GM21786 (cell line): Measurements from ENCODE around the gene JAM3.
"Not testable (repeated sequence)": the region's sequence is repeated elsewhere in the genome, so short reads cannot be mapped to it uniquely, and the experiment has no call there.

Experiments
- ATAC-seq: cut with Tn5 transposase; IDR thresholded peaks from one replicate; pipeline ENCODE4 v1.9.1; 2021; ENCODE audit not compliant: unreplicated experiment

The JAM3 gene

DNA sequence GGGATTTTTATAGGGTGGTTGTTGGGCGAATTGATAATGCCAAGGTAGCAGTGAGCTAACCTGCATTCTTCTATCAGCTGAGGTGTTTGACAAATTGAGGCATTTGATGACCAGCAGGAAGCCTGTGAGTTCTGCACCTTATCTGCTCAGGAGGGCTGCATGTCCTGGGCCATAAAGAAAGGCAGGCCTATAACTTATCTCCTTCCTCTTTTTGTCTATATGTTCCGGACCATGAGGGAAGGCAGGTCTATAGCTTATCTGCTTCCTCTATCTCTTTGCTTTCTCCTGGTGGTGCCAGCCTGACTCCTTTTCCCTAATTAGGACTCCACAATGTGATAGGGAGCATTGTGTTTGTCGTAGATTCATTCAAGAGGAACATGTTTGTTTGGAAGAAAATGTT is 8.6 kb upstream of the JAM3 start:
- no peak for ATAC-seq

DNA sequence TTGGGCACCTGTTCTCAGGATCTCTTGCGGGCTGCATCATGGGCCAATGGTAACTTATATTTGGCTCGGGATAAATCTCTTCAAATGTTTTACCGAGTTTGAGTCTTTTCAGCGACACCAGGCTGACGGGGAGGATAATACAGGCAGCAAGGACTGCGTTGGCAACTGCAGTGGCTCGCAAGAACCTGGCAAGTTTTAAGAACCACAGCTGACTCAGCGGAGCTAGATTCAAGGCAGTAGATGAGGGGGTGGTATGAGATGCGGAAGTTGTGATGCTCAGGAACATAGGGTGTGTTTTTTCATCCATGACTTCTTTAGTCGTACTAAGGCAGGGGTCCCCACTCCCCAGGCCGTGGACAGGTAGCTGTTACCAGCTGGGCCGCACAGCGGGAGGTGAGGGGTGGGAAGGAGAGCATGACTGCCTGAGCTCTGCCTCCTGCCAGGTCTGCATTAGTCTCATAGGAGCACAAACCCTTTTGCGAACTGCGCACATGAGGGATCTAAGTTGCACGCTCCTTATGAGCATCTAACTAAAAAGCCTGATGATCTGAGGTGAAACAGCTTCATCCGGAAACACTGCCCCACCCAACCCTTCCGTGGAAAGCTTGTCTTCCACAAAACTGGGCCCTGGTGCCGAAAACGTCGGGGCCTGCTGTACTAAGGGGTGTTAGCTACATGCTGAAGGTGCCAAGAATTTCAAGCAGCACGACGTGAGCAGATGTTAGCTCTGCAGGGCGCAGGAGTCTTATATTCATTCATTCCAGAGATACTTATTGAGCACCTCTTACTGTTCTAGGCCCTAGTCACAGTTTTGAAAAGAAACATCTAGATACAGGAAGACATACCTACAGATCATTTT is 6.4 kb upstream of the JAM3 start:
- ATAC-seq = no peak

DNA sequence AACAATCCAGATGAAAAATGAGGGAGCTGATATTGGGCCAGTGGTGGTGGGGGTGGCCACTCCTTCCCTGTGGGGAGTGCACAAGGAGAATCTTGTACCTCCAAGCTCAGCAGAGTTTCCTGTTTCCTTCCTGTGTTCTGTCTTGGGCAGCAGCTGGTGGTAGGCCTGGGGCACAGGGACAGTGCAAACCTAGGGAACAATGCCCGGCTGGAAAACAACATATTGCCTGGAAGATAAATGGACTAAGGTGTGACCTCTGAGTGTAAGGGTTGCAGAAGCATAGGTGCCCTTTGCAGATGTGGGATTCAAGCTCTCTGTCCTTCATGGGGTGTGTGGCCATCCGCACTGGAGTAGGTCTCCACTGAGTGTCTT is 5.8 kb upstream of the JAM3 start:
- ATAC-seq = no peak

DNA sequence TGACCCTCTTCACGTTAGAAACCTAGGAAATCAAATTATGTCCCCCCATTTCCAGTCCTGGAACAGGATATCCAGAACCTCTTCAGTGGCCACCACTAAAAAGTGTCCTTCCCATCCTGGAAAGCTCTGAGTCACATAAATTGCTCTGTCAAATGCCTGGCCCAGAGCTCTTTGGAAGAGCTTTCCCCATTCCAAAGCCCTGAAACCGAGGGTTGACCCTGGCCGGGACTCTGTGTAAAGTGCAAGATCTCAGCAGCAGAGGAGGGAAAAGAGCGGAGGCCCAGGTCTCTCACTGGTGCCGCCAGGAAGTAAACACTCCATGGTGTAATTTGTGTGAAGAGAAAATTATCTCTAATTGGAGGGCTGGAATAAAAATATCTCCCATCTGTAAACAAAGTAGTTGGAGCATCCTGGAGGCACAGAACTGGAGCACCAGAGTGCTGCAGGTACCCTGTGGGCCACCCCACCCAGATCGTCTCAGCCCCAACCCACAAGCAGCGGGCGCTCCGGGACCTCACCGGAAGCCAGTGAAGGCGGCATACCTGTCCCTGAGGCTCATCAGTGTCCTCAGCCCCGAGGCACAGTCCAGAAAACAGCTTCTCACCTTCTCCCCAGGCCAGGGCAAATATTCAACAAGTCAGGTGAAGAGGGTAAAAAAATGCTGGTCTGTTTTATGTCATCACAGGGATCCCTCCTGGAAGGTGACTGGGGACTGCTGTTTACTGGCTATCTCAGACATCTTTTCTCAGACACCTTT is 4.7 kb upstream of the JAM3 start:
- ATAC-seq = no peak

DNA sequence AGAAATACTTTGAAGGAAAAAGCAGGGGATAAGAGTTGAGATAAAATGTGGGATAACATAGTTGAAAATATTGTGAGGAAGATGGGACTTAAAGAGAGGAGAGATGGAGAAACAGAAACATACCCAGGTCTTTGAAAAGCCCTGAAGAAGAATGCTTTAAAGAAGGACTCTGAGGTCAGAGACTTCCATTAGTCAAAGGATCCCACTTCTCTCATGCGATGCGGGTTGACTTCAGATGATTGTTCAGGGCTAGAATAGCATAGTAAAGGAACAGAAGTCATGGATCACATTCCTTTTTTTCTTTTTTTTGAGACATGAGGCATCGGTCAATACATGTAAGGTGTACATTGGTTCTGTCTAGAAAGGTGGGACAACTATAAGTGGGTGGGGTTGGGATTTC is 3.5 kb upstream of the JAM3 start:
- no peak for ATAC-seq

DNA sequence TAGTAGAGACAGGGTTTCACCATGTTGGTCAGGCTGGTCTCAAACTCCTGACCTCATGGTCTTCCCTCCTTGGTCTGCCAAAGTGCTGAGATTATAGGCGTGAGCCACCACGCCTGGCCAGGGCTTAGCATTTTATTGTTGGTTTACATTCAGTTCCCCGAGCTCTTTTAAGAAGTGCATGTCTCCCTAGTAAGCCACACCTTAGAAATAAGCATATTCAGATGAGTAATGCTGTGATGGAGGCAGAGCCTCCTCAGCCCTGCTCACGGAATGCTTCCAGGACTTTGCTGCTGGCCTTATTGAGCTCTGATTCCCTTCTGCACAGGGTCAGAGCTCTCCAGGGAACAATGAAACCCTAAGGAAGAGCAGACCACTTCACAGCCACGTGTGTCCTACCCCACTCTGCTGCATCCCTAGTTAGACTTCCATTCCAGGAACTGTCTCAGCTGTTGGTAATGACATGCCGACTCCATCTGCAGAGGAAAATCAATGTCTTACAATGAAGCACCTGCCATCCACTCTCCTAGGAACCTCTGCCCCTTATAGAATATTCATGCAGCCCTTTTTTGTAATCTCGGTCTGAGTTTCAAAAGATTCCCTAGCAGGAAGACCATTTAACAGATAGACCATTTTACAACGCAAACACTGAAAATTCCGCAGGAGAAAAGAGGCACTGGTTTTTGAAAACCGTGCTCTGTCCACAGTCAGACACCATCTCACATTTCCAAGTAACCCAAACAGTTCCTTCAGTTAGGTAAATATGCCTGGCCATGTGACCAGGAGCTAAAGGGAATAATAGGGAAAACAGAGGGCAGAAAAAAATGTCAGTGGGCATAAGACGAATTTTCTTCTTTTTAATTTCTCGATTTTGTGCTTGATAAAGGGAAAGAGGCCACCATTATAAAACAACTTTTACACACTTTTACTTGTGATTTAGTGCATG is 1.7 kb upstream of the JAM3 start:
- no peak for ATAC-seq

DNA sequence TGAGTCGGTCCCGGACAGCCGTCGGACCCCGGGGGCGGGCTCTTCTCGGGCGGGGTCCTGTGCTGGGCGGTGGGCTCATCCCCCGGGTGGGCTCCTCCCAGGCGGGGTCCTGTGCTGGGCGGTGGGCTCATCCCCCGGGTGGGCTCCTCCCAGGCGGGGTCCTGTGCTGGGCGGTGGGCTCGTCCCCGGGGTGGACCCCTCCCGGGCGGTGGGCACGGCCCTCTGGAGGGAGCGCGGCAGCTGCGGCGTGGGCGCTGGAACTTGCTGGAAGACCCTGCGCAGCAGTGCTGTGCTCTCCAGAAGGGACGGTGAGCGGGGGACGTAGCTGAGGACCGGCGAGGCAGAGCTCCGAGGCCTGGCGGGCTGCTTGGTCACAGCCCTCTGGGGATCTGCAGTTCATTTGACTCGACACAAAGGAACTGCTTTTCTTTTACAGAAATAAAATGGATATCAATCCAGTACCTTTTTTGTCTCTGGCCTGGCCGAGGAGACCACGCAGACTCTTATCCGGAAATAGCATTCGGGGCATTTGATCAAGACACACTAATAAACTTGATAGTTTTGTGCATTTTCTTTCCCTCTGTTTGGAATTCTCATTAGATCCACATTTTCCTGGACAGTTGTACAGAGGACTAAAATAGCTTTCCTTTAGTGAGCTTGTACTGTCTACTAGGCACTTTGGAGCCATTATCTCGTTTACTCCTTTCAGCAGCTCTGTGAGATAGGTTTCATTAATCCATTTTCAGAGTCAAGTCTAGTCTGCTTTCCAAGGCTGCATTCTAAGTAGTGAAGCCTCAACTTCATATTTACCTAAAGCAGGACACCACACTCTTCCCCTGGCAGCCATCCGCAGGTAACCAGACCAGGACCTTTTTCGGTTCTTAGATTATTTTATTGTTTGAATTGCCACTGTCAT is 812 bp downstream of the JAM3 start:
- ATAC-seq = no peak

DNA sequence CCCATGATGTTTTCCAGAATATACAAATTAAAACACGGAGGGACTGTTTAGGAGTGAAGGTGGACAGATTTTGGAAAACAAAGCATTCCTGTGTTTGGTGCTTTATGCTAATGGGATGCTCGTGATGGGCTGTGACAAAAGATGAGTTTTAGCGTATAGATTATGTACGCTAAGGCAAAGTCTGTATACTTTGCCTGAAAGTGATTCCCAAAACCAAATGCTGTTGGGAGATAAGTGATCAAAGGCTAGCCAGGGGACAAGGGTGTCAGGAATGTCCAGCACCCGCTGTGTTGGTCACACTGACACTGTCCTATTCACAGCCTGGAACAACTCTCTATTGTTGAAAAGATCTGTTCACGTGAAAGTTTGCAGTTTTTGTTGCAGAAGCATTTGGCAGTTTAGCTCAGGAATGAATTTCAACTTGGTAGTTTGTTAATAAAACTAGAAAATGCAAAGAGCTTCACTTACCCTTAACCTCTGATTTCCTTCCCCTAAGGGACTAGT is 1.5 kb downstream of the JAM3 start:
- ATAC-seq = no peak

DNA sequence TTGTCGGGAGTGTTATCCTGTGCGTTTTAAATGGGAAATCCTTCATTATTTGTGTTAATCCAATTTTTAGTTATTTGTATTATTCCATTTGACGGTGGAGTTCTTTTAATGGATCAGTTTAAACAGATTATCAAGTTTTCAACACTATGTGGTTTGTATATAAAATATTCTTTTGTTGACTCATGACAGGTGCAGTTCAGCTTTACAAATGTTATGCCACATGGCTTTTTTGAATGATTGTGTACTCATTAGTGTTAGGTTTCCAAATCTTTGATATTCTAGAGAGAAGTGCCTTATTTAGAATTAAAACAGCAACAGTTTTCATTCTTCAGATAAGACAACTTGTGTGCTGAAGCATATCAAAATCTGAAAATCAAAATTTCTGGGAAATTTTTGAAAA is 2.4 kb downstream of the JAM3 start:
- ATAC-seq = no peak

DNA sequence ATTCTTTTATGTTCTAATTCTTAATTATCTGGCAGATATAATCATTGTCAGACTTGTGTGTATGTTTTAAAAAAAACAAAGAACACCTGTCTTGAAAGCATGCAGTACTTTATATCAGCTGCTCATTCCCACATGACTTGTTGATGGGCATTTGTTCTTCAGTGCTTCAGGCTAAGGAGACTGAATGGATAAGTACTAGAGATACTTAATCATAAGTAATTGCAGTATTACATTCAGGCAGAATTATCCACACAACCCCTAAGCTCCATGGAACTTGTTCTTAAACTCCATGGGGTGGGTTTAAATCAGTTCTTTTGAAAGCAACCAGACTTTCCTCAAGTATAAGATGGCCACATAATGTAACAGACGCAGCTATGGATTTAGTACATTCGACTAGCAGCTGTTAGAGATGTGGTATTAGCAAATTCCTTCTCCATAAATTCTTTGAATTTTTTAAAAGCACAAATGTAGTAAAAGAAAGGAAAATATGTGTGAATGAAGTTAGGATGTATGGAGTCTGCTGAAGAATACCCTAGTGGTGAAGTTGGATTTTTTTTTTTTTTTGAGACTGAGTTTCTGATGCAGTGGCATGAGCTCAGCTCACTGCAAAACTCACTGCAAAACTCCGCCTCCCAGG is 3.0 kb downstream of the JAM3 start:
- no peak for ATAC-seq

DNA sequence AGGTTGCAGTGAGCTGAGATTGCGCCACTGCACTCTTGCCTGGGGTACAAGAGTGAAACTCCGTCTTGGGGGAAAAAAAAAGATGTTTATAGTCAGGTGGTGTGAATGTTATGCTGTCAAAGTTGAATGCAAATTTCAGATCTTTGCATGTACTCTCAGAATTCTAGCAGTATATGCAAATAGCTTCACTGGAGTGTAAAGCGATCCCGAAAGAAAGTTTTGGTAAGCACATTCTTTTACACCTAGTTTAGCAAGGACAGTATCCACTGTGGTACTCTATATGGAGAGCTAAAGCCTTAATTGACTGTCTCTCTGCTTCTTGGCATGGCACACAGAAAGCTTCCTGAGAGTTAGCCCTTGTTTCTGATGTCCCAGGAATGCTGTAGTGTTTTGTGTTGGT is 4.0 kb downstream of the JAM3 start:
- ATAC-seq = peak; percentile 69

DNA sequence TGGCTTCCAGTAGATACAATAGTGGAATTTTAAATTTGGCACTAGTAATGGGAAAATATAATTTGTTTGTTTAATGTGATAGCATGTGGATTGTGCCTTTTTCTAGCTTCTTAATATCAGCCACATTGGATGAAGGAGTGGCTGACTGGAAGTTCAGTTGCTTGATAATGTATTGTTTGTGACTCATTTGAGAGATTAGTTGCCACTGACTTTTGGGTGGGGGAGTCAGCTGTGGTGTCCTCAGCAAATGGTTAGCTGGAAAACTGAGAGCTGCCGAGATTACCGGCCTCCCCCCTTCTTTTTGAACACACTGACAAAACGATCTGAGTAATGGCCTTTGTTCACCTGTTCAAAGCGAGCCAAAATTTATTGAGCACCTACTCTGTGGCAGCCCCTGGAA is 5.5 kb downstream of the JAM3 start:
- no peak for ATAC-seq

DNA sequence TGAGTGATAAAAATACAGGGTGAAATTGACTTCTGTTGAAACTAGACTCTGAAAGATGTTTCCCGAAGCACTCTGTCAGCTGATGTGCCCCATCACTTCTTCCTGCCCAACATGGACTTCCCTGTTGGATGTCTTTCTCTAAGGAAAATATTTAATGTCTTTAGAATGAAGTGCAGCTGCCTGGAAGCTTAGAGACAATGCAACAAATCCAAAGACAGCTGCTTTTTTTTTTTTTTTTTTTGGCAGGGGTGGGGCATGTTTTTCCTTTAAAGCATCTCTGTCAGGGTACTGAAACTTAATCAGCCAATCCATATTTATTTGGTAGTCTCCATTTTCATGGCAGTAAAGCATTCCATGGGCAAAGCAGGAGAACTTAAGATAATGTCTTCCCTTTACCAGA is 5.9 kb downstream of the JAM3 start:
- ATAC-seq = no peak

DNA sequence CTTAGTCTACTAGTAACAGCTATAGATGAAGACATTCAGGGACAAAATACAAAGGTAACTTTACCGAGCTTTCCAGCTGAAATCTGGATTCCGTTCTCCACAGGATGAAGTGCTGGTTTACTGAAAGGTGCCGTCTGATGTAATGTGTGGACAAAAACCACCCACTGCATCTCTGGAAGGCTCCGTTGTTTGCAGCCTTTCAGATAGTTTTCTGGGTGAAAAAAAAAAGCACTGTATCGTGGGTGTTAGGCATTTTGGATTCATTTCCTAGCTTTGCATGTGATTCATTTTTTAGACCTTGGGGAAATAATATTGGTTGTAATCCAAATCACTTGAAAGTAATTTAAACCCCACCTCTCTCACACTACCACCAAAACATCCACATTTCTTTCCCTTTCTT is 10.4 kb downstream of the JAM3 start:
- no peak for ATAC-seq

DNA sequence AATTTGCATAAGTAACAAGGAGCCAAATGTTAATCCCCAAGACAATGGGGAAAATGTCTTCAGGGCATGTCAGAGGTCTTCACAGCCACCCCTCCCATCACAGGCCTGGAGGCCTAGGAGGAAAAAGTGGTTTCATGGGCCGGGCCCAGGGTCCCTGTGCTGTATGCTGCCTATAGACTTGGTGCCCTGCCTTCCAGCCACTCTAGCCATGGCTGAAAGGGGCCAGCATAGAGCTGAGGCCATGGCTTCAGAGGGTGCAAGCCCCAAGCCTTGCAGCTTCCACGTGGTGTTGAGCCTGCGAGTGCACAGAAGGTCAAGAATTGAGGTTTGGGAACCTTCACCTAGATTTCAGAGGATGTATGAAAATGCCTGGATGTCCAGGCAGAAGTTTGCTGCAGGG is 12.4 kb downstream of the JAM3 start:
- not testable (repeated sequence) for ATAC-seq

DNA sequence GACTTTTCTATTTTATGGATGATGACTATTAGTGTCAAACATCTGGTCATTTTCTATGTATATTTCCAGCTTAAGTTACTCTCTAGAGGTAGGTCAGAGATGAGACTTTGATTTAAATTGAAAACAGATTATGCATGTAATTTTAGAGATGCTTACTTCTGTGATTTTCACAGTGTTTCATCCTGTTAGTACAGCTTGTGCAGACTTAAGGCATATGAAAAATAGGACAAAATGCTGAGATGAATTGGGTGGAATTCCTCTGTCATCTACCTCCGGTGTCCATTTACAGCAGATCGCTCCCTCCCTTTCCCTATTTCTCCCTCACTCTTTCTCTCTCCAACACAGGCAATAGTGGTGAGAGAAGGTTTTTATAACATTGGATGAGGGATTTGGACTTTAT is 14.1 kb downstream of the JAM3 start:
- no peak for ATAC-seq

DNA sequence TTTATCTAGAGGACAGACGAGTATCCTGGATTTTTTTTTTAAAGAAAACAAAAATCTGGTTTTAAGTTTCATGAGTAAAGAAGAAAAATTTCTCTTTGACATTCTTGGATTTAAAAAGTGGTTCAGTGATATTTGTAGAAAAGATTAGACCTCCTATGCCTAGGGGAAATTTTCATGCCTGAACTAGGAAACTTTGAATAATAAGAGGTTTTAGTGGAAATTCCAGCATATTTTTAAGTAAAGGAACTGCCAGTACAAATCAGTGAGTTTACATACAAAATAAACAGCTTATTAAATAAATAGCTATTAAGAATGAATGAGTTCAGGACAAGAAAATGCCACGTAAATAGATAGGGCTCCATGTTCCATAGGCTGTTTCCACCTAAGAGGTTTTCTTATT is 17.5 kb downstream of the JAM3 start:
- no peak for ATAC-seq

DNA sequence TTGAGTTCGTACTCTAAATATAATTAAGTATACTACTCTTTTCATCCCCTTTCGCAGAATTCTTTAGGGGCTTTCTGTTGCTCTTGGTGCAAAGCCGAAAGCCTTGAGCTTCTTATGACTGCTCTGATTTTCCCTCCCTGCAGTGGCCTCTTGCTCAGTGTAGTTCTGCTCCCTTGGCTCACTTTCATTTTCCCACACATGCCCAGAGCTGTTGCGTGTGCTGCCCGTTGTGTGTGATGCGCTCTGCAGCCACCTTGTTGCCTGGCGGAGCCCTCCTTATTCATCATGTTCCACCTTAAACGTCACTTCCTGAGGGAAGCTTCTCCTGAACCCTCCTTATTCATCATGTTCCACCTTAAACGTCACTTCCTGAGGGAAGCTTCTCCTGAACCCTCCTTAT is 23.1 kb downstream of the JAM3 start:
- not testable (repeated sequence) for ATAC-seq

DNA sequence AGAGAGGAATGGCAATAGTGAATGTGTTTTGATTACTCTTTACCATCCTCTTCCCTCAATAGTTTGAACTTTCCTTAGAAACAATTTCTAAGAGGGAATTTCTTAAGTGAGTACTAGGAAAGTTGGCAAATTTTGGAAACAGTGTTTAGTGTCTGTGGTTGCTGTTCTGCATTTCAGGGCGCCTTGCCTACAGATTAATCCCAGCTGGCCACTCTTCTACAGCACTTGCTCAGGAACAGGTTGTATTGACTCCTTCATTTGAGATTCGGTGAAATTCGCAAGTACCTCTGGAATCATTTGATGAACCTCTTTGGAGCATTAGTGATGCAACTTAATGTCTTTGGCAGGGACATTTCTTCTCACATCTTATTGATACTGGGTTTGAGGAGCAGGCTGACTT is 28.3 kb downstream of the JAM3 start:
- no peak for ATAC-seq
